Measurements from ENCODE around the gene MTARC1.

DNA sequence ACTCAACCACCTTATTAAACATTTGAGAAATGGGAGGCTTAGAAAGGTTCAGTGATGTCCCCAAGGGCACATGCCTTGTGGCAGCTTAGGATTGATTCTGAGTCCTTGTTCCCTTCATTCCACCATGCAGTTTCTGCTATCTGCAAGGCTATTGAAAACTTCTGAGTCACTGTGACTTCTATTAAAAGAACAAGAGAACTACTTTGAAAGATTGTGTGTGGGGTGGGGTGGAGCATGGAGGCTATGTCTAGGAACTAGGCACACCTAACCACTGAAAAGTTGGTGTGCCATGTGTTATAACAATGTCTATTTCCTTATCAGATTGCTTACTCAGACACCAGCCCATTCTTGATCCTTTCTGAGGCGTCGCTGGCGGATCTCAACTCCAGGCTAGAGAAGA lies 10.8 kb downstream of the MTARC1 start:
- TF ChIP-seq, protein P1, sequence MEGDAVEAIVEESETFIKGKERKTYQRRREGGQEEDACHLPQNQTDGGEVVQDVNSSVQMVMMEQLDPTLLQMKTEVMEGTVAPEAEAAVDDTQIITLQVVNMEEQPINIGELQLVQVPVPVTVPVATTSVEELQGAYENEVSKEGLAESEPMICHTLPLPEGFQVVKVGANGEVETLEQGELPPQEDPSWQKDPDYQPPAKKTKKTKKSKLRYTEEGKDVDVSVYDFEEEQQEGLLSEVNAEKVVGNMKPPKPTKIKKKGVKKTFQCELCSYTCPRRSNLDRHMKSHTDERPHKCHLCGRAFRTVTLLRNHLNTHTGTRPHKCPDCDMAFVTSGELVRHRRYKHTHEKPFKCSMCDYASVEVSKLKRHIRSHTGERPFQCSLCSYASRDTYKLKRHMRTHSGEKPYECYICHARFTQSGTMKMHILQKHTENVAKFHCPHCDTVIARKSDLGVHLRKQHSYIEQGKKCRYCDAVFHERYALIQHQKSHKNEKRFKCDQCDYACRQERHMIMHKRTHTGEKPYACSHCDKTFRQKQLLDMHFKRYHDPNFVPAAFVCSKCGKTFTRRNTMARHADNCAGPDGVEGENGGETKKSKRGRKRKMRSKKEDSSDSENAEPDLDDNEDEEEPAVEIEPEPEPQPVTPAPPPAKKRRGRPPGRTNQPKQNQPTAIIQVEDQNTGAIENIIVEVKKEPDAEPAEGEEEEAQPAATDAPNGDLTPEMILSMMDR (IDR thresholded peaks at IDR 0.05), result no peak
- TF ChIP-seq POLR2A (IDR thresholded peaks at IDR 0.05), result no peak
